HG02763 (cell line): ENCODE measurements around the gene FAM20A.

Experiments
- ATAC-seq: cut with Tn5 transposase; IDR thresholded peaks from one replicate; pipeline ENCODE4 v1.9.1; 2021; ENCODE audit warnings: mild to moderate bottlenecking, moderate library complexity; ENCODE audit not compliant: unreplicated experiment

The FAM20A gene

GRCh38 chr17:68570526-68570925, 30.6 kb downstream of the FAM20A start:
- no peak for ATAC-seq

- ATAC-seq: no peak
These were observed 31.8 kb downstream of the FAM20A start for GRCh38 chr17:68569346-68569745.

GRCh38 chr17:68568581-68568980, 32.6 kb downstream of the FAM20A start:
- no peak for ATAC-seq

GRCh38 chr17:68567581-68567980, 33.6 kb downstream of the FAM20A start:
- no peak for ATAC-seq

DNA sequence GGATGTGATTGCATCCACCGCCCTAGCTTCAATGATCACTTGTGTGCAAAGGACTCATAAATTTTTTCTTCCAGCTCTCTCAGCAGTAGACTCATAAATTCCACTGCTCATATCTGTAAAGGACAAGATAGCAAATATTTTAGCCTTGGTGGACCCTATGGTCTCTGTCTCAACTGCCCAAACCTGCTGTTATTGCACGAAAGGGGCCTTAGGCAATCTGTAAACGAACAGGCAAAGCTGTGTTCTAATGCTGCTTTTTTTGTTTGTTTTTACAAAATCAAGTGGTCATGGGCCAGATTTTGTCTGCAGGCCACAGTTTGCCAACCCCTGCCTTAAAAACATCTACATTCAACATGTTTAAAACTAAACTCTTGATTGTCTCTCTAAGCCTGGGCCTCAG, 34.1 kb downstream of the FAM20A start:
- no peak for ATAC-seq

GRCh38 chr17:68566442-68566738, 34.8 kb downstream of the FAM20A start:
- ATAC-seq: no peak

DNA sequence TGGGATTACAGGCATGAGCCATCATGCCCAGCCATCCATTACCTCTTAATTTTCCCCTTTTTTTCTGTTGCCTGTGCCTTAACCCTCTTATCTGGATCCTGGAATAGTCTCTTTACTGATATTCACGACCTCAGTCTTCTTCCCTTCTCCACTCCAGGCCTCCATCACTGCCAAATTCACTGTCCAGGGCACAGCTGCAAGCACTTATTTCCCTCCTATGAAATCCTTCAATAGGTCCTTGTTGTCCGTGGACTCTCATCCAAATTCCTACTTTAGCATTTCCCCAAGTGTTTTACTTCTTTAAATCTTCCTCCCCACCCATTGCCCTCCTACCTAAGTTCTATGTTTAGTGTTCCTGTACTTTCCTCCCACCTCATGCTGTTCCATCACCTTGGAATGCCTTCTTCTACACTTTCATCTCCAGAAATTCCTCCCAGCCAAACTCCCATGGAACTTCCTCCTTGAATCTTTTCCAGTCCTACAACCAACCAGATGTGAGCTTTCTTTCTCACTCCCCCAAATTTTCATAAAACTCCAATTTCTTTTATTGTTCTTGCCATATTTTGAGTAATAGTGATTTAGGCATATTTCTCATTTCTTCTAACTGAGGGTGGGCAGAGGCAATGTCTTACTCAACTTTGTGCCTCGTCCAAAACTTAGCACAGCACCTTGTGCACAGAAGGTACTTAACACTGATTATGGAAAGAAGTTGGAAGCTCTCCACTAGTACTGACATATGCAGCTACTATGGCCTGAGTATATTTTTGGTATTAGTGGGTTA, 35.3 kb downstream of the FAM20A start:
- ATAC-seq: no peak

DNA sequence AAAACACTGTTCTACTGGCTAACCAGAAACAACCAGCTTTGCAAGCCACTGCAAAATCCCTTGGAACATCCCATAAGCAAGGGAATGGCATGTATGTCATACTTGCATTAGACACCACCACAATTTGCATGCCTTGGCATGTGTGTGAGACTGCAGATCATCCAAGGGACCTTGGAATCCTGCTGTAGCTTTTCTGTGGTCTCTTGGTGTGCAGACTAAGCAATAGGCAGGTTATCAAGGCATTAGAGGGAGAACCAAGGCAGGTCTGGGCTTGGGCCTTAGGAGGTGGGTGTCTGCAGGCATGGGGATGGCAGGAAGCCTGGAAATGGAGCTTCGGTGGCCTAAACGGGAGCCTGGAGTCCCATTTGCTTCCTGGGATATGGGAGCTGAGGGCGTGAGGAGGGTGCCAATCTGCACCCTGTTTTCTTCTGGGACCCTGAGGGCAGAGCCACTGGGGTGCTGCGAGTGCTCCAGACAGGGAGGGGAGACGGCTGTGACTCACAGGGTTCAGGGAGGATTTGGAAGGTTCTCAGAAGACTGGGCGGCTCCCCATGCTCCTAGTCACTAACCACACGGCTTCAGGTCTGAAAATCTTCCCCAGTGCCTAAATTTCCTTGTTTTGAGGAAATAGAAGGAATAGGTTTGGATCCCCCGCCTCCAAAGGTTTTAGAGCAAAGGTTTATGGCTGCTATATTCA, 36.6 kb downstream of the FAM20A start:
- ATAC-seq: no peak

GRCh38 chr17:68562736-68563135, 38.4 kb downstream of the FAM20A start:
- no peak for ATAC-seq

DNA sequence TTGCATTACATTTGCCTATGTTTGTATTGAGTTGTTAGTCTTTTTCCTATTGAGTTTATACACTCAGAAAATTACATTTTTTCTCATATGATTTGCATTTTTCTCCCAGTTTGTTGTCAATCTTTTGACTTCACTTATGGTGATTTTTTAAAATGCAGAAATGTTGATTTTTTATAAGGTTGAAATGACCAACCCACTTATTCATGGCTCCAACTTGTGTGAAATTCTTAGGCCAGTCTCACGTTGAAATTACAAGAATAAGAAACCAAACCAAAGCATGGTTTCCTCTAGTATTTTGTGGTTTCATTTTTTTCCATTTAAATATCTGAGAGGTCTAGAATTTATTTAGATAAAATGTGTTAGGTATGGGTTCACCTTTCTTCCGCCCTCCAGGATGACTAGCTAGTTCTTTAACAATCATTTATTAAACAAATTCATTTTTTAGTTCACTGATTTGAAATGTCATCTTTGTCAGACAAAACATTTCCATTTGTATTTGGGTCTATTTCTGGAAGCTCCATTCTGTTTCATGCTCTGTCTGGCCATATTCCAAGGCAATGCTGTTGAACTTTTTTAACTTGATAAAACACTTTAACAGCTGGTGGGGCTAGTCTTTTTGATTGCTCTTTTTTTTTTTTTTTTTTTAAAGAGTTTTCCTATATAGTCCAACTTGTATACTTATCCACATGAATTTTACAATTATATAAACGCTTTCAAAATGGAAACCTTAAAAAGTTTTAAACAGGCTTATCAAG, 40.0 kb downstream of the FAM20A start:
- ATAC-seq: no peak

- ATAC-seq: no peak
These were observed 41.9 kb downstream of the FAM20A start for GRCh38 chr17:68559316-68559715.

GRCh38 chr17:68556551-68556950, 44.6 kb downstream of the FAM20A start:
- ATAC-seq: no peak

DNA sequence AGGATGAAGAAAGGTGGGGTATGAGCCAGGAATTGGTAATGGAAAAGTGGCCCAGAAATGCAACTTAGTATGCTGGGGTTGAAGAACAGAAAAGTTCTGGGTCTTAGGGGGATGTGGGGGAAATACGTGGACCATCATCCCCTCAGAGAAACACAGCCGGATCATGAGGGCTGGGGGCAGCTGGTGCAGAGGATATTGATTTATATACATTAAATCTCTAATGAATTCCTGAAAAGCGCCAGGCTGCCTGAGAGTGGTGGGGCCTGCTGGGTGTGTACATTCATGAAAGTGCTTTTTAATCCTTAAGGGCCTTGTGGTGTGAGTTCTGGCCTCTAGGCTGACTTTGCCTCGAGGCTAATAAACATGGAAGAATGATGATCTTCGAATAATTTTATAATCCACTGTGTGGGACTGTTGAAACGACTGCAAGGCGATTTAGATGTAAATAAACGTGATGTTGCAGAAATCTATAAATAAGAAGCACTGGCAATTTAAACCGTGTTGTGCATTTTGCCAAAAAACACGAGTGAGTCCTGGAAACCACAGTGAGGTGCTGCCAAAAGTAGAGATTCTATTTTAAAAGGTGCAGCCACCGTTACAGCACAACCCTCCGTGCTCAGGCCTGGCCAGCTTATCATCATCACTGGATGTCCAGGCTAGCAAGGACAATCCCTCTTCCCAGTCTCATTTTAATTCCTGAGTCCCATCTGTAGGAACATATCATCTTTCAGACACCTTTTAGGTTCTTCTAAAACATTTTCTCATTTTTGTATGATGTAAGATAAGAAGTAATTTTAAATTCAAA, 56.9 kb downstream of the FAM20A start:
- ATAC-seq: no peak

DNA sequence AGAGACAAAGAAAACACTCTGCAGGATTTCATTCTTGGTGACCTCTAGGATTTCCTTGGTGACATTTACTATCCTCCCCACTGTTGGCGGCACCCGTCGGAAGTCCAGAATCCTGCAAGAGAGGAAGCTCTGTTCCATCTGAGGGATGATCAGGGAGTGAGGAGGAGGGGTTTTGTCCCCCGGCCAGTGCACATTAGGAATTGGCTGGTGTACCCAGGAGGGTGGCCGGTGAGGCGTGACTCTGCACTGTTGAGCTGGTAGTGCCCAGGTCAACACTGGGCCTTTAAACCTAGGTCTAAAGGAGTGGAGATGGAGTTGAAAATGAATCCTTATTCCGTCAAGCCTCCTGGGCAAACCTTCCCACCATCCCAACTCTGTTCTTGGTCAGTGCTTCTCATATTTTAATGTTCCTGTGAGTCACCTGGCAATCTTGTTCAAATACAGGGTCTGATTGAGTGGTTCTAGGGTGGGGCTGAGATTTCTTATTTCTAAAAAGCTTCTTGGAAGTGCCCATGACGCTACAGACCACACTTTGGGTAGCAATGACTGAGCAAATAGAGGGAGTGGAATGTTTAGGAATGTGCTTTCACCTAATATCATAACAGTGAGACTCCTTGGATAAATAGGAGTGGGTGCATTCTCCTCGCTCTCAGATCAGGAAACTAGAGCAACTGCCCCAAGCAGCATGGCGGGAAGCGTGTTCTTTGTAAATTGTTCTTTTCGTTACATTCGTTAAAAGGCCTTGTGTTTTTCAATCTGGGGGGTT, 58.3 kb downstream of the FAM20A start:
- ATAC-seq: no peak

DNA sequence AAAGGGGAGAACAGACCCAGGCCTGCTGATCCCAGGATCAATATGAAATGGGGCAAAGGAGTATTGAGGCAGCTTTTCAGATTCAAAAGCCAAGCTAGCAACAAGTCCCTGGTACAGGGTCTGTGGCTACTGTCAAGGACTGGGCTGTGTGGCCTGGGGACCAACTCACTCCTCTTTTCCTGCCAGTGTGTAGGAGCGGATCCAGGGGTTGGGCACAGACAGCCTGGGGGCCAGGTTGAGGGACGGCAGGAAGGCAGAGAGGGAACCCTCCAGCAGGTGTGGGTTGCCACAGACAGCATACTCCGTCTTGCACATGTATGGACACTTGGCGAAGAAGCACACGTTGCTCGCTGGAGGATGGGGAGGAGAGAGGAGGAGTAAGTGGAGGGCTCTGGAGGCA, 59.4 kb downstream of the FAM20A start:
- ATAC-seq: no peak

GRCh38 chr17:68540981-68541380, 60.2 kb downstream of the FAM20A start:
- no peak for ATAC-seq

- ATAC-seq: no peak
These were observed 61.4 kb downstream of the FAM20A start for GRCh38 chr17:68539548-68540467.

- ATAC-seq: no peak
These were observed 65.2 kb downstream of the FAM20A start for GRCh38 chr17:68535922-68536321.

- no peak for ATAC-seq
These were observed 66.5 kb downstream of the FAM20A start for GRCh38 chr17:68534695-68535088.
